HEK293T (cell line): ENCODE data around the gene ME3.

Experiments used
- CTCF ChIA-PET: fragments of 350-600 bp; formaldehyde crosslinking; extraction: SDS; loops from one replicate; lab custom pipeline; 2021; ENCODE audit warnings: antibody characterized with exemption, inconsistent platforms; lab: Yijun Ruan, JAX
- POLR2A ChIA-PET: fragments of 350-600 bp; formaldehyde crosslinking; extraction: SDS; loops from one replicate; lab custom pipeline; 2020; ENCODE audit warnings: antibody characterized with exemption, inconsistent platforms; lab: Yijun Ruan, JAX
- DNase-seq: peaks from one replicate; pipeline ENCODE4 v3.0.0; 2012; ENCODE audit warnings: mixed read lengths; ENCODE audit errors: extremely low spot score
- ARNT ChIP-seq: fragments of 450-650 bp; IDR thresholded peaks from 2 replicates; pipeline ENCODE4 v1.6.1; 2017; ENCODE audit warnings: mild to moderate bottlenecking
- BHLHE40 ChIP-seq: fragments of 450-650 bp; IDR thresholded peaks from 2 replicates; pipeline ENCODE4 v1.6.1; 2016; ENCODE audit warnings: mild to moderate bottlenecking, moderate library complexity, borderline replicate concordance
- CTBP1 ChIP-seq: fragments of 450-650 bp; IDR thresholded peaks from 2 replicates; pipeline ENCODE4 v1.6.1; 2016; ENCODE audit warnings: borderline replicate concordance
- ELF4 ChIP-seq: fragments of 450-650 bp; IDR thresholded peaks from 2 replicates; pipeline ENCODE4 v1.6.1; 2017; ENCODE audit warnings: antibody characterized with exemption
- FOXA1 ChIP-seq: fragments of 450-650 bp; IDR thresholded peaks from 2 replicates; pipeline ENCODE4 v1.6.1; 2016; ENCODE audit warnings: mild to moderate bottlenecking
- FOXK2 ChIP-seq: fragments of 450-650 bp; IDR thresholded peaks from 2 replicates; pipeline ENCODE4 v1.6.1; 2016; ENCODE audit warnings: mild to moderate bottlenecking
- FOXM1 ChIP-seq: fragments of 450-650 bp; IDR thresholded peaks from 2 replicates; pipeline ENCODE4 v1.6.1; 2017; ENCODE audit warnings: mild to moderate bottlenecking, borderline replicate concordance
- HDGF ChIP-seq: fragments of 450-650 bp; IDR thresholded peaks from 2 replicates; pipeline ENCODE4 v1.6.1; 2017; ENCODE audit warnings: antibody characterized with exemption, borderline replicate concordance
- L3MBTL2 ChIP-seq: fragments of 450-650 bp; conservative IDR thresholded peaks from 2 replicates; pipeline ENCODE4 v1.6.1; 2016; ENCODE audit warnings: mild to moderate bottlenecking
- LEF1 ChIP-seq: fragments of 450-650 bp; IDR thresholded peaks from 2 replicates; pipeline ENCODE4 v1.6.1; 2017; ENCODE audit warnings: mild to moderate bottlenecking, borderline replicate concordance
- NFRKB ChIP-seq: fragments of 450-650 bp; IDR thresholded peaks from 2 replicates; pipeline ENCODE4 v1.6.1; 2016; ENCODE audit warnings: mild to moderate bottlenecking, moderate library complexity
- SP1 ChIP-seq: fragments of 450-650 bp; IDR thresholded peaks from 2 replicates; pipeline ENCODE4 v1.6.1; 2017
- SUZ12 ChIP-seq: fragments of 450-650 bp; IDR thresholded peaks from 2 replicates; pipeline ENCODE4 v1.6.1; 2016; ENCODE audit warnings: mild to moderate bottlenecking
- TARDBP ChIP-seq: fragments of 450-650 bp; IDR thresholded peaks from 2 replicates; pipeline ENCODE4 v1.6.1; 2016
- ZNF384 ChIP-seq: fragments of 450-650 bp; IDR thresholded peaks from 2 replicates; pipeline ENCODE4 v1.6.1; 2016
- TF ChIP-seq, protein P1 (sequence below): fragments of 450-650 bp; IDR thresholded peaks from 2 replicates; pipeline ENCODE4 v1.6.1; 2016

The ME3 gene

DNA sequence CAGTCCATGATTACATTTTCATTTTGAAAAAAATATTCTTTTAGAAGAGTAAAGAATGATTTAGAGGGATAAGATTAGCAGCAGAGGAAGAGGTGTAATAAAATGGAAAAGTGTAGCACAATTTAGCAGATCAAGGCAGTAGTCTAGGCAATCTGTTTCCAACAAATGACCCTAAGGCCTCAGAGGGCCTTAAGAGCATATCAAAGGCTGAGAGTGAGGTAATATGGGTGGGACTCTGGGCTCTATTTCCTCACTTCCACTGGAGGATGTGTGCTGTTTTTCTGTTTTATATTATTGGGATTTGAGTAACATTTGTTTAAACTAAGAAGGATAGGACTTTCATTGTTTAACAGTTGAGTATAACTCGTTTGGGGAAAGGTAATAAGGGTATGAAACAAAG, 269.0 kb downstream of the ME3 start:
- ChIA-PET CTCF (interaction anchor here (0.6 kb wide), 1 partner anchor 355 kb away, joined by 3 read pairs; no protein-coding TSS in a partner anchor), POLR2A (no interaction called here)
- no peak for TF ChIP-seq LEF1
- TF ChIP-seq SUZ12, result no peak
- no peak for TF ChIP-seq L3MBTL2
- no peak for TF ChIP-seq ELF4
- TF ChIP-seq TARDBP, result no peak
- no peak for TF ChIP-seq NFRKB
- TF ChIP-seq BHLHE40, result no peak
- no peak for TF ChIP-seq CTBP1
- no peak for TF ChIP-seq FOXA1
- TF ChIP-seq ARNT, result no peak
- TF ChIP-seq FOXM1, result no peak
- TF ChIP-seq HDGF, result no peak
- no peak for TF ChIP-seq ZNF384
- no peak for TF ChIP-seq FOXK2
- DNase-seq, result no peak

- ChIA-PET POLR2A (no interaction called here), CTCF (interaction anchor here (0.6 kb wide), 1 partner anchor 64 kb away, joined by 3 read pairs; no protein-coding TSS in a partner anchor)
- TF ChIP-seq L3MBTL2 (no peak), FOXK2 (no peak), FOXA1 (no peak), SUZ12 (no peak), FOXM1 (no peak), TARDBP (no peak), HDGF (no peak), SP1 (no peak)
- no peak for DNase-seq
These were observed 274.3 kb downstream of the ME3 start for GRCh38 chr11:86398106-86398505.

DNA sequence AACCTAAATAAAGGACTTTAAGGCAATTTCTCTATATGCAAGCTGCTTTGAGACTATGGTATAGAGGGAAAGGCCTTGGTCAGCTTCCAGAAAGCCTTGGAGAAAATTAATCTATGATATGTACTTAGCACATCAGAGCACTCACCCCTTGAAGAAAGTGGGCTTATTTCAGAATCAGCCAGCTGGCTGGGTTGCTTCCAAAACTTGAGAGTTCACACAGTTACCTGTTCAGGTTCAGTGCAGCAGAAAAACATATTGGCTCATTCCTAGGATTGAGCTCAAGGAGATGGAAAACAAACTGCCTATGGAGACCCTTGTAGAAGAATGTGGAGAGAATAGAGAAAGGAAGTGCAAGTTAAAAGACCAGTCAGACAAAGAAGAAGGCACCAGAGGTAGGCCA, 275.1 kb downstream of the ME3 start:
- DNase-seq, result no peak
- CTCF ChIA-PET, result no interaction called here
- TF ChIP-seq ELF4, result no peak
- no peak for TF ChIP-seq BHLHE40
- no peak for TF ChIP-seq SUZ12
- TF ChIP-seq ARNT, result no peak
- TF ChIP-seq L3MBTL2, result no peak
- no peak for TF ChIP-seq SP1
- no peak for TF ChIP-seq FOXK2
- no peak for TF ChIP-seq CTBP1
- no peak for TF ChIP-seq FOXM1
- TF ChIP-seq ZNF384, result no peak
- no peak for TF ChIP-seq TARDBP
- TF ChIP-seq NFRKB, result no peak
- TF ChIP-seq, protein P1, sequence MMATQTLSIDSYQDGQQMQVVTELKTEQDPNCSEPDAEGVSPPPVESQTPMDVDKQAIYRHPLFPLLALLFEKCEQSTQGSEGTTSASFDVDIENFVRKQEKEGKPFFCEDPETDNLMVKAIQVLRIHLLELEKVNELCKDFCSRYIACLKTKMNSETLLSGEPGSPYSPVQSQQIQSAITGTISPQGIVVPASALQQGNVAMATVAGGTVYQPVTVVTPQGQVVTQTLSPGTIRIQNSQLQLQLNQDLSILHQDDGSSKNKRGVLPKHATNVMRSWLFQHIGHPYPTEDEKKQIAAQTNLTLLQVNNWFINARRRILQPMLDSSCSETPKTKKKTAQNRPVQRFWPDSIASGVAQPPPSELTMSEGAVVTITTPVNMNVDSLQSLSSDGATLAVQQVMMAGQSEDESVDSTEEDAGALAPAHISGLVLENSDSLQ, result no peak
- POLR2A ChIA-PET, result no interaction called here

DNA sequence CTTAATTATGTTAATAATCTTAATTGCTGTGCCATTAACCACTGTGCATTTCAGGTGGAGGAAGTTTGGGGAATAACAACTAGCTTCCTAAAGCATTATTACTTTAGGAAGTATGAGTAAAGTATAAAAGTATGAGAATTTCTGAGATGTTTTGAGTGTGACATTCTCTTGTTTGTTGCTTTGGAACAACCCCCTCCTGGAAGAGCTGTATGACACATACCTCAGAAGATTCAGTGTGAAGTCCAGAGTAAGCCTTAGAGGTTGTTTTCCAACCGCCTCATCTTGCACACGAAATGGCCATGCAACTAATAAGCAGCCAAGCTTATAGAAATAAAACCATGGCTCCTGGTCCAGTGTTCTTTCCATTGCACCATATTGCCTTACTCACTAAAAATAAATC, 276.0 kb downstream of the ME3 start:
- POLR2A ChIA-PET, result no interaction called here
- no peak for DNase-seq
- CTCF ChIA-PET, result no interaction called here
- no peak for TF ChIP-seq SP1

DNA sequence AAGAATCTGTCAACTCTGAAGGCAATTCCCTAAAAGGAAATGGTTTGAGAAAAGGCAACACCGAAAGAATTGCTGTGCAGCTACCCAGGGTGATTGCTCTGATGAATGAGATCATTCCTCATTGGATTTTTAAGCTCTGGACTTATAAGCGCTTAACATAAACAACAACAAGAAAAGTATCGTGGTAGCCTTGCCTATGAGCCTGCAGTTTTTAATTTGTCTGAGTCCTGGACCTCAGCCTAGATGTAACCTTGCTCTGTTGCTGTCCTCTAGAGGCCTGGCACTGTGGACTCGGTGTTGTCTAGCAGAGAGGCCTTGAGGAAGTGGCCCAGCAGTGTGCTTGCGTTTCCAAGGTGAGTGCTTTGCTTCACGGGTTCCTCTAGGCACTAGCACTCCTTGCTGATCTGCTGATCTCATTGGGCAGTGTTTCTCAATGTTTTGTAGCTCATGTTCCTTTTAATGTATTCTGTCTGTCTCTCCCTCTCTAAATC, 277.3 kb downstream of the ME3 start:
- peak; percentile 18 for DNase-seq
- ChIA-PET POLR2A (no interaction called here), CTCF (interaction anchor here (0.6 kb wide), 1 partner anchor 24 kb away, joined by 5 read pairs; no protein-coding TSS in a partner anchor)
- TF ChIP-seq, protein P1, result no peak
- no peak for TF ChIP-seq TARDBP
- TF ChIP-seq FOXM1, result no peak
- TF ChIP-seq ELF4, result no peak
- TF ChIP-seq HDGF, result no peak
